Measurements from ENCODE around the gene RANBP17.

DNA sequence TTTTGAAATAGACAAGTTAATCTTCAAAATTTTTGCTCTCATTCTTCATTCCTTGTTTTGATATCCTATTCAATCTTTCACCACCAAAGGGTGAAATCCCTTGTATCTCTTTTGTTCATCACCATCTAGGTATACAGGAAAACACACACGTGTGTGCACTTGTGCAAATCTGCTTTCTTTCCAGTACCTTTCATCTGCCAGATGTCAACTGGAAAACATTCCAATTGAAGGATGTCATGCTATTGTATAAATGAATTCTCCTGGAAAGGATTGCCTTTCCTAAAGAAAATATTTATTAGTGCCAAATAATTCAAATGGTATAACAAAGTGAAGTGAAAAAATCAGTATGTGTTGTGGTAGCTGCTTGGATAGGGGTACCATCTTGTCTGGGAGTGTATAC, 123.7 kb downstream of the RANBP17 start:
- no peak for TF ChIP-seq POLR2A (IDR thresholded peaks at IDR 0.05; ENCODE audit: low read depth, low read length)
- no peak for TF ChIP-seq BHLHE40 (IDR thresholded peaks at IDR 0.05; ENCODE audit: low read depth, low read length)
- TF ChIP-seq, protein P1, sequence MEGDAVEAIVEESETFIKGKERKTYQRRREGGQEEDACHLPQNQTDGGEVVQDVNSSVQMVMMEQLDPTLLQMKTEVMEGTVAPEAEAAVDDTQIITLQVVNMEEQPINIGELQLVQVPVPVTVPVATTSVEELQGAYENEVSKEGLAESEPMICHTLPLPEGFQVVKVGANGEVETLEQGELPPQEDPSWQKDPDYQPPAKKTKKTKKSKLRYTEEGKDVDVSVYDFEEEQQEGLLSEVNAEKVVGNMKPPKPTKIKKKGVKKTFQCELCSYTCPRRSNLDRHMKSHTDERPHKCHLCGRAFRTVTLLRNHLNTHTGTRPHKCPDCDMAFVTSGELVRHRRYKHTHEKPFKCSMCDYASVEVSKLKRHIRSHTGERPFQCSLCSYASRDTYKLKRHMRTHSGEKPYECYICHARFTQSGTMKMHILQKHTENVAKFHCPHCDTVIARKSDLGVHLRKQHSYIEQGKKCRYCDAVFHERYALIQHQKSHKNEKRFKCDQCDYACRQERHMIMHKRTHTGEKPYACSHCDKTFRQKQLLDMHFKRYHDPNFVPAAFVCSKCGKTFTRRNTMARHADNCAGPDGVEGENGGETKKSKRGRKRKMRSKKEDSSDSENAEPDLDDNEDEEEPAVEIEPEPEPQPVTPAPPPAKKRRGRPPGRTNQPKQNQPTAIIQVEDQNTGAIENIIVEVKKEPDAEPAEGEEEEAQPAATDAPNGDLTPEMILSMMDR (conservative IDR thresholded peaks at IDR 0.05; ENCODE audit: low read depth, low read length), result no peak
- TF ChIP-seq RCOR1 (IDR thresholded peaks at IDR 0.05; ENCODE audit: insufficient replicate concordance, low read length), result no peak
- no peak for TF ChIP-seq RFX5 (IDR thresholded peaks at IDR 0.05; ENCODE audit: low read depth, low read length)
- TF ChIP-seq RAD21 (IDR thresholded peaks at IDR 0.05; ENCODE audit: low read length), result no peak
- TF ChIP-seq FOS (IDR thresholded peaks at IDR 0.05; ENCODE audit: low read depth, low read length), result no peak
- TF ChIP-seq MAFK (IDR thresholded peaks at IDR 0.05; ENCODE audit: low read depth, low read length), result no peak
- TF ChIP-seq, protein P2, sequence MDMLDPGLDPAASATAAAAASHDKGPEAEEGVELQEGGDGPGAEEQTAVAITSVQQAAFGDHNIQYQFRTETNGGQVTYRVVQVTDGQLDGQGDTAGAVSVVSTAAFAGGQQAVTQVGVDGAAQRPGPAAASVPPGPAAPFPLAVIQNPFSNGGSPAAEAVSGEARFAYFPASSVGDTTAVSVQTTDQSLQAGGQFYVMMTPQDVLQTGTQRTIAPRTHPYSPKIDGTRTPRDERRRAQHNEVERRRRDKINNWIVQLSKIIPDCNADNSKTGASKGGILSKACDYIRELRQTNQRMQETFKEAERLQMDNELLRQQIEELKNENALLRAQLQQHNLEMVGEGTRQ (IDR thresholded peaks at IDR 0.05; ENCODE audit: low read depth, low read length), result no peak

All from IMR-90 (cell line).